Gastroesophageal sphincter (tissue), 4 donors: ENCODE data around the gene UBTFL1. TPM values are rescaled to one million over a fixed set of nuclear protein-coding genes. Genes with fewer than 3 reads are reported as not detected.

Experiments
- ATAC-seq: fragments of 150-250 bp; one replicate; pipeline ENCODE4 v1.9.1; 2016; ENCODE audit warnings: mild to moderate bottlenecking, moderate library complexity
- H3K27ac ChIP-seq, 4 donors: fragments of 200-600 bp; sonication (generic) in 3 of 4; 1 replicate in 3 of 4; 2 replicates in 1 of 4; pipeline ENCODE4 v1.5.1; 2016 to 2019
- H3K27me3 ChIP-seq: fragments of 200-600 bp; sonication (generic); one replicate; pipeline ENCODE4 v1.5.1; 2019
- H3K36me3 ChIP-seq, 2 donors: fragments of 200-600 bp; sonication (generic); one replicate each; pipeline ENCODE4 v1.5.1; 2019; ENCODE audit warnings: control low read depth in 1 of 2
- H3K4me1 ChIP-seq, 3 donors: fragments of 200-600 bp; sonication (generic); 1 replicate in 2 of 3; 2 replicates in 1 of 3; pipeline ENCODE4 v1.5.1; 2016 to 2019; ENCODE audit warnings: control low read depth in 2 of 3
- H3K4me3 ChIP-seq, 2 donors: fragments of 200-600 bp; sonication (generic); one replicate each; pipeline ENCODE4 v1.5.1; 2019; ENCODE audit warnings: mild to moderate bottlenecking in 1 of 2, moderate library complexity in 1 of 2
- H3K9me3 ChIP-seq, 3 donors: fragments of 200-600 bp; sonication (generic); one replicate each; pipeline ENCODE4 v1.5.1; 2017 to 2019; ENCODE audit warnings: control low read depth in 2 of 3
- EP300 ChIP-seq: sonication (generic); formaldehyde crosslinking; IDR thresholded peaks from one replicate; pipeline ENCODE4 v1.6.1; 2017; ENCODE audit warnings: antibody characterized with exemption, mild to moderate bottlenecking
- POLR2A ChIP-seq, 2 donors: fragments of 450-650 bp; IDR thresholded peaks; one replicate each; pipeline ENCODE4 v1.6.1; 2017; ENCODE audit warnings: antibody characterized with exemption in 2 of 2, mild to moderate bottlenecking in 2 of 2, moderate library complexity in 1 of 2
- POLR2AphosphoS5 ChIP-seq: sonication (generic); formaldehyde crosslinking; IDR thresholded peaks from one replicate; pipeline ENCODE4 v1.6.1; 2017; ENCODE audit warnings: antibody characterized with exemption
- WGBS, 2 donors: methylation state at CpG; one replicate each; pipeline ENCODE4 v1.1.5; 2018; ENCODE audit warnings: low coverage in 1 of 2; 5-methylcytosine and 5-hydroxymethylcytosine counted together
- small RNA-seq, 4 donors: library from RNA; depleted of rRNA; stranded (forward); fragments of <200 nt; gene quantifications; one replicate each; pipeline ENCODE3, GENCODE V24; 2016
- total RNA-seq, 4 donors: library from RNA; depleted of rRNA; stranded (reverse); fragments of >200 nt; gene quantifications; one replicate each; pipeline ENCODE4 v1.1.0, GENCODE V29; 2016
- TF ChIP-seq, protein P1 (sequence below), 4 experiments: fragments of 200-600 bp in 2 of 4; fragments of 450-650 bp in 2 of 4; sonication (generic) in 1 of 4; IDR thresholded peaks; one replicate each; pipeline ENCODE4 v1.5.1; 2017 to 2019; ENCODE audit warnings: antibody characterized with exemption in 4 of 4, mild to moderate bottlenecking in 2 of 4, moderate library complexity in 2 of 4

The UBTFL1 gene
- total RNA-seq, 4 donors from 2014 or later, result not detected

DNA sequence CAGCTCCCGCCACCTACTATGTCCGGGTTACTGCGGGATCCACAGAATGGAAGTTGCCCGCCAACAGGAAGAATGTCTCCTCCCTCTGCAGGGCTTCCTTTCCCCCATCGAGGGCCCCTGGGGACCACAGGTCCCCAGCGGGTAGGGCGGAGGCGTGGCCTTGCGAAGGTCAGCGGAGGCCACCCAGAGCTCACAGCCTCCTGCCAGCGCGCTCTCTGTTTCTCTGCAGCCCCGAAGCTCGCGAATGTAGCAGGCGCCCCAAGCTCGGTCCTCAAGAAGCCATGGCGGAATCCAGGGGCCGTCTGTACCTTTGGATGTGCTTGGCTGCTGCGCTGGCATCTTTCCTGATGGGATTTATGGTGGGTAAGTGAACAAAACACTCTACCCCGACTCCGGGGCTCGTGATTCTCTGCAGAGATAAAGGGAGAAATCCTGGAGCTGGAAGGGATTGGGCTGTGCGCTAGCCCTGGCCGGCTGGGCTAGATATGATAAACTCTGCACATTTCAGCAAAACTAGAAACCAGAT, 48.8 kb downstream of the UBTFL1 start, which contains the start of gene NAALAD2:
Gene NAALAD2, plus strand, starts transcription at position 186 of the 526 bp plus-strand sequence. Its CDS starts 96 bp downstream, at position 282.
- TF ChIP-seq, protein P1, sequence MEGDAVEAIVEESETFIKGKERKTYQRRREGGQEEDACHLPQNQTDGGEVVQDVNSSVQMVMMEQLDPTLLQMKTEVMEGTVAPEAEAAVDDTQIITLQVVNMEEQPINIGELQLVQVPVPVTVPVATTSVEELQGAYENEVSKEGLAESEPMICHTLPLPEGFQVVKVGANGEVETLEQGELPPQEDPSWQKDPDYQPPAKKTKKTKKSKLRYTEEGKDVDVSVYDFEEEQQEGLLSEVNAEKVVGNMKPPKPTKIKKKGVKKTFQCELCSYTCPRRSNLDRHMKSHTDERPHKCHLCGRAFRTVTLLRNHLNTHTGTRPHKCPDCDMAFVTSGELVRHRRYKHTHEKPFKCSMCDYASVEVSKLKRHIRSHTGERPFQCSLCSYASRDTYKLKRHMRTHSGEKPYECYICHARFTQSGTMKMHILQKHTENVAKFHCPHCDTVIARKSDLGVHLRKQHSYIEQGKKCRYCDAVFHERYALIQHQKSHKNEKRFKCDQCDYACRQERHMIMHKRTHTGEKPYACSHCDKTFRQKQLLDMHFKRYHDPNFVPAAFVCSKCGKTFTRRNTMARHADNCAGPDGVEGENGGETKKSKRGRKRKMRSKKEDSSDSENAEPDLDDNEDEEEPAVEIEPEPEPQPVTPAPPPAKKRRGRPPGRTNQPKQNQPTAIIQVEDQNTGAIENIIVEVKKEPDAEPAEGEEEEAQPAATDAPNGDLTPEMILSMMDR (IDR thresholded peaks at IDR 0.05), result no peak
- no peak for TF ChIP-seq POLR2AphosphoS5
- no peak for TF ChIP-seq POLR2A (IDR thresholded peaks at IDR 0.05)
- no peak for TF ChIP-seq EP300
- peak; percentile 76 for ATAC-seq
- WGBS, 2 donors, result 0 to 7% methylated on average over 7 to 8 of the region's 25 CpGs
- no peaks in the 10 kb centered on the region for H3K9me3 ChIP-seq
- peaks cover 10% of the 10 kb centered on the region for H3K27me3 ChIP-seq
- H3K4me1 ChIP-seq, result peaks cover 0 to 12% (median 0%) of the 10 kb centered on the region in 3 donors
- H3K4me3 ChIP-seq, result peak within 1 kb of the TSS; percentile 20 to 56
- peak within 1 kb of the TSS in 3 of 4 donors; percentile 2 to 58 (median 18) for H3K27ac ChIP-seq
- no peaks in the 10 kb centered on the region for H3K36me3 ChIP-seq

DNA sequence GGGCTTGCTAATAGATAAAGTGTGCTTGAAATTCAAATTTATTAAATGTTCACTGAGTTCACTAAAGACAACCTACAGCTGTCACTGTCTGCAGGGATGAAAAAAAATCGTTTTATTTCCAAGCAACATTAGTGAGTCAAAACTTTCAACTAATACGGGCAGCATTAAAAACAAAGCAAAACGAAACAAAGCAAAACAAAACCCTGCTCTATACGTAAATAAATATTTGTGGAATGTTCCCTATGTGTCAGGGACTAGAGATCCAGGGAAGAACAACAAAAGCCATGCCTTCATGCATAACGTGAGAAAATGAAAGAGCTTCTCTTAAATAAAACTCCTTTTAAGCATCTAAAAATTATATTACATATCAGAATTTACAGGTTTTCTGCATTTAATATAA, 49.3 kb downstream of the UBTFL1 start:
- Histone ChIP-seq H3K27me3 (peaks cover 10% of the 10 kb centered on the region), H3K4me1 (peaks cover 0 to 12% (median 0%) of the 10 kb centered on the region in 3 donors), H3K36me3 (no peaks in the 10 kb centered on the region), H3K4me3 (peak overlapping the region; percentile 20 to 56), H3K9me3 (no peaks in the 10 kb centered on the region), H3K27ac (peak overlapping the region in 2 of 4 donors; percentile 18 to 58)
- no peak for ATAC-seq
- TF ChIP-seq EP300 (no peak), POLR2AphosphoS5 (no peak), POLR2A (IDR thresholded peaks at IDR 0.05) (no peak)
- TF ChIP-seq, protein P1 (IDR thresholded peaks at IDR 0.05), result no peak
- WGBS, 2 donors, result 1% methylated on average over 5 of the region's 5 CpGs

Small RNA genes lying within 50 kb of the gene (small RNA-seq; reads per million reads assigned to genes)
- gene AP000827.1 (0 reads per million in 4 donors), gene RF00275 (0 reads per million in 4 donors)

Other genes starting within 250 kb of the UBTFL1 start
- gene TRIM64B, start 207.5 kb upstream of the UBTFL1 start, total RNA-seq, result not detected
- gene TRIM49D1, start 163.7 kb upstream of the UBTFL1 start, total RNA-seq, result not detected
- gene TRIM49D2, start 161.9 kb upstream of the UBTFL1 start, total RNA-seq, result not detected
- not detected for gene TRIM64, start 119.9 kb upstream of the UBTFL1 start, total RNA-seq
- not detected for gene TRIM49C, start 54.8 kb upstream of the UBTFL1 start, total RNA-seq
- 1 to 10 TPM in 3 of 4 donors, under 1 TPM in 1; 0.66 to 2.8 (median 1.7) TPM for gene NAALAD2, start 48.7 kb downstream of the UBTFL1 start, total RNA-seq
- 10 to 100 TPM; 49.1 to 99.6 (median 53.5) TPM for gene CHORDC1, start 137.1 kb downstream of the UBTFL1 start, total RNA-seq